ENCODE data around the gene PAXX.
A peak's percentile ranks its signal among the peaks of the same experiment; 100 is the strongest.

PAXX gene

GRCh38 chr9:137034709-137035506 lies 42.7 kb downstream of the PAXX start:
- peak; percentile 81 to 88 for DNase-seq

GRCh38 chr9:137035507-137035834 lies 43.2 kb downstream of the PAXX start:
- no peak for DNase-seq

GRCh38 chr9:137035937-137036336 lies 43.7 kb downstream of the PAXX start:
- DNase-seq = no peak

- no peak for DNase-seq
Measured at GRCh38 chr9:137037035-137037434, 44.8 kb downstream of the PAXX start.

- no peak for DNase-seq
Measured at GRCh38 chr9:137037483-137037882, 45.3 kb downstream of the PAXX start.

GRCh38 chr9:137038916-137039315 lies 46.7 kb downstream of the PAXX start:
- no peak for DNase-seq

- DNase-seq = no peak
Measured at GRCh38 chr9:137039611-137040366, 47.6 kb downstream of the PAXX start.

GRCh38 chr9:137040568-137040967 lies 48.3 kb downstream of the PAXX start:
- no peak for DNase-seq

- DNase-seq = no peak
Measured at GRCh38 chr9:137041124-137041523, 48.9 kb downstream of the PAXX start.

- no peak for DNase-seq
Measured at GRCh38 chr9:137042751-137043727, 50.8 kb downstream of the PAXX start.
